Skeletal muscle tissue (tissue), 4 donors: ENCODE results near the gene CTDSP2. TPM values are rescaled to one million over a fixed set of nuclear protein-coding genes. Genes with fewer than 3 reads are reported as not detected.

Experiments
- H3K27ac ChIP-seq: one replicate; pipeline ENCODE4 v1.7.0; 2013; ENCODE audit warnings: mild to moderate bottlenecking, low read depth, low read length, inconsistent platforms
- H3K27me3 ChIP-seq, 3 donors: one replicate each; pipeline ENCODE4 v1.7.0; 2013; ENCODE audit warnings: low read length in 3 of 3; ENCODE audit not compliant: control insufficient read depth in 3 of 3, insufficient read depth in 3 of 3
- H3K36me3 ChIP-seq, 3 donors: one replicate each; pipeline ENCODE4 v1.7.0; 2013; ENCODE audit warnings: low read length in 3 of 3; ENCODE audit not compliant: control insufficient read depth in 3 of 3, insufficient read depth in 3 of 3
- H3K4me1 ChIP-seq, 3 donors: one replicate each; pipeline ENCODE4 v1.7.0; 2013; ENCODE audit warnings: low read length in 3 of 3, mild to moderate bottlenecking in 3 of 3; ENCODE audit not compliant: control insufficient read depth in 3 of 3, insufficient read depth in 3 of 3
- H3K4me3 ChIP-seq, 3 donors: one replicate each; pipeline ENCODE4 v1.7.0; 2013; ENCODE audit warnings: low read length in 3 of 3
- H3K9ac ChIP-seq, 3 donors: one replicate each; pipeline ENCODE4 v1.7.0; 2013; ENCODE audit warnings: low read length in 3 of 3, mild to moderate bottlenecking in 3 of 3, moderate library complexity in 2 of 3, low read depth in 1 of 3
- H3K9me3 ChIP-seq, 3 donors: one replicate each; pipeline ENCODE4 v1.7.0; 2013; ENCODE audit warnings: low read length in 3 of 3; ENCODE audit not compliant: control insufficient read depth in 3 of 3
- total RNA-seq: library from RNA; depleted of rRNA; stranded (reverse); fragments of >200 nt; gene quantifications from one replicate; pipeline ENCODE4 v1.2.3, GENCODE V29; 2014
- donor health status: Osteomylitis.

The CTDSP2 gene
- total RNA-seq, 1 donor from 2014 or later, result 51.1 TPM

DNA sequence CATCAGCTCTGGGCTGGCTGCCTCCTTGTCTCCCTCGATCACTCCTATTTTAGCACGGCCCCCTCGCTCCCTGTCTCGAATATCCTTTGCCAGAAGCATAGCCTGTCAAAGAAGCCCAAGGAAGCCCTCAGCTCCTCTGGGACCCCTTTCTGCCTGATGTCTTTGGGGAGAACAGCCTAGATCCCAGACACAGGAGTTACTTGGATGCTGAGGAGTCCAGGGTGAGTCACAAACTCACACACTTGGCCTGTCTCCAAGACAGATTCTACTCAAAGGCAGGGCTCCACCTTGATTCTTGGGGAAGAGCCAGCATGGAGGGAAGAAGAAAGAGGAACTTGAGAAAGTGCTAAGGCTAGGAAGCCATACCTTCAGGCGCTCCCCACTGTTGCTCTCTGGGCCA lies 36.1 kb downstream of the CTDSP2 start:
- no peak overlapping the region for H3K27ac ChIP-seq
- H3K27me3 ChIP-seq, result no peaks in the 10 kb centered on the region
- H3K36me3 ChIP-seq, result peaks cover 72 to 77% (median 73%) of the 10 kb centered on the region in 3 donors
- H3K9me3 ChIP-seq, result no peaks in the 10 kb centered on the region
- no peak overlapping the region for H3K4me3 ChIP-seq
- peaks cover 3 to 16% (median 13%) of the 10 kb centered on the region in 3 donors for H3K4me1 ChIP-seq
- no peak overlapping the region for H3K9ac ChIP-seq

DNA sequence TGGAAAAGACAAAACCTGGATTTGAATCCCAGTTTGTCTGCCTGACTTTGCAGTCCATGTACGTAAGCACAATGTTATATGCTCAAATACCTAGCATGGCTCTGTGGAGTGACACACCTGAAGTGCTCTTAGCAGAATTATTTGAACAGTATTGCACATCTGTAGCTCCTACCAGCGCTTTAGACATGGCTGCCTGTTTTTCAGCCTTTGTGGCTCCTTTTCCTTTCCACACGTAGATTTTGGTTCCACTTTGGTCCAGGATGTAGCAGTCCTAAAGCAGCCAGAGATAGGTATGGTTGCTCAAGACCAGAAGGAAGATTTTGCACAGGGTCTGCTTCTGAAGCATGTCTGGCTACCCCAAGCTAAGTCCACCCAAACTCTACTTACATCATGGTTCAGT lies 37.1 kb downstream of the CTDSP2 start:
- Histone ChIP-seq H3K9ac (no peak overlapping the region), H3K4me1 (peaks cover 0 to 7% (median 4%) of the 10 kb centered on the region in 3 donors), H3K27ac (no peak overlapping the region), H3K4me3 (no peak overlapping the region), H3K36me3 (peaks cover 70 to 80% (median 75%) of the 10 kb centered on the region in 3 donors), H3K9me3 (no peaks in the 10 kb centered on the region), H3K27me3 (no peaks in the 10 kb centered on the region)

DNA sequence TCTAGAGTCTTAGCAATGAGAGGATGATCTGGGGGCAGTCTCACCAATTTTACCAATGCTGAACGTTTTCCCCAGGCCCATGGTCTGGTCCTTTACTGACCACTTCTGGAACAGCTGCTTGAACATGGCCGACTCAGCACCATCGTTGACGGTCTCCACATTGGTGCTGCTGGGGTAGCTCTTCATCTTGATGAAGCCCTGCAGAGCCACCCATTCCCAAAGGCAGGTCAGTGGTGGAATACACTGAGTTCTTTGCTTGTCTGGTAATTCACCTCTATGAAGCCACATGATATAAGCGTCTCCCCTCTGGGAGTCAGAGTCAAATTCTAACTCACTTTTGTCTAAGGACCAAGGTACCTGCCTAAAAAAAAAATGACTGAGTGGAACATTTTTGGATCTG lies 38.2 kb downstream of the CTDSP2 start:
- Histone ChIP-seq H3K9ac (no peak overlapping the region), H3K4me3 (no peak overlapping the region), H3K9me3 (no peaks in the 10 kb centered on the region), H3K27me3 (no peaks in the 10 kb centered on the region), H3K27ac (no peak overlapping the region), H3K4me1 (peaks cover 0 to 3% (median 3%) of the 10 kb centered on the region in 3 donors), H3K36me3 (peaks cover 68 to 88% (median 84%) of the 10 kb centered on the region in 3 donors)

DNA sequence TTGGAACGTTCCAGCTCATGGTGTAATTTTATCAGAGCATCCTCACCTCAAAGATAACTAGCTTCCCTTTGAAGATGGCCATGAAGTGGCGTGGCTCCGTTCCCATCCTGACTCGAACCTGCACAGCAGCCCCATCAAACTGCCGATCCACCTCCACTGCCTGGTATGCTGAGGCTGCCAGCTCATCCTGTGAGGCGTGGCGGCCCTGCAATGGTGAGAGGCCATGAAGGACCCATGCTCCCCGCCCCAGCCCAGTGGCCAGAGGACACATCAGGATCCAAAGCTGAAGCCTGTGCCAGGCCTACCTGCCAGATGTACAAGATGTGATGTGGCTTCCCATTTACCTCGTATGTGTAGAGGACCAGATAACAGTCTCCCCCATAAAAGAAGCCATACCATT lies 39.2 kb downstream of the CTDSP2 start:
- no peak overlapping the region for H3K27ac ChIP-seq
- H3K36me3 ChIP-seq, result peaks cover 70 to 88% (median 83%) of the 10 kb centered on the region in 3 donors
- H3K4me1 ChIP-seq, result peaks cover 0 to 4% (median 3%) of the 10 kb centered on the region in 3 donors
- no peaks in the 10 kb centered on the region for H3K9me3 ChIP-seq
- H3K4me3 ChIP-seq, result no peak overlapping the region
- no peak overlapping the region for H3K9ac ChIP-seq
- no peaks in the 10 kb centered on the region for H3K27me3 ChIP-seq

DNA sequence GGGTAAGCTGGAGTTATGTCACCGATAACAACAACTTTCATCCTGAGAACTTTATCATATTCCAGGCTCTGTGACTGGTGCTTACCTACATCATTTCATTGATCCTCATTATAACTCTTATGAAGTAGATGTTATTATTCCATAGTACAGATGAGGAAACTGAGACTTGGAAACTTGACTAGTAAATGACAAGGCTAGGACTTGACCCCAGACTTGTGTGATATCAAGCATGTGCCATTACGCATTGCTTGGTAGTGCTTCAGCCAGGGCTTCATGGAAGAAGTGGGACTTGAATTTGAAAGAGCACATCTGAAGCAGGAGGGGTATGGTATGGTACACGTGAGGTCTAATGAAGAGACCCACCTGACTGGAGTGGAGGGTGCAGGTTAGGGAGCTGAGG lies 39.9 kb downstream of the CTDSP2 start:
- Histone ChIP-seq H3K4me1 (peaks cover 0 to 4% (median 3%) of the 10 kb centered on the region in 3 donors), H3K36me3 (peaks cover 72 to 88% (median 84%) of the 10 kb centered on the region in 3 donors), H3K9me3 (no peaks in the 10 kb centered on the region), H3K27me3 (no peaks in the 10 kb centered on the region), H3K4me3 (no peak overlapping the region), H3K27ac (no peak overlapping the region), H3K9ac (no peak overlapping the region)

DNA sequence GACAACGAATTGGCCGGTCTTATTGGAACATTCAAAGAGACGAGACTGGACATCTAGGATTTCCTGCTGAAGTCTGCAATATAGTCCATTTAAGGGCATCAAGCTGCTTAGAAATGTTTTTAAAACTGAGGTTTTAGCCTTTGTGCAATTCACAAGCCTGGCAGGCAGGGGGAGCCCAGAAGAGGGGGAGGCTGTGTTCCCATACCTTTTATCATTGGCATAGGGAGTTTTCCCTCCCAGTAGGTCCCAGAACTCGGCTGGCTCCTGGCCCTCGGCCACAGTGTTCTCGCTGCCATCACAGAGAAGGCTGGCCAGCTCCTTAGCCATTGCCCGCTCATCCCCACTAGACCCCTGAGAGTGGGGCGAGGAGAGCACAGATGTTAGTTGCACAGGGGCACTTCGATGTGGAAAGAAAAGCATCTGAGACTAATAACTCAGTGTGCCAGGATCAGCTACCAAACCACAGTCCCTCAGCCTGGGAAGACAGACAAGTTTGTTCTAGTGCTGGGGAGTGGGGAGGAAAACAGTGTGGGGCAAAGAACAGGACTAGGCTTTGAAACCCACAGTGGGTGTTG lies 43.1 kb downstream of the CTDSP2 start:
- H3K4me1 ChIP-seq, result peaks cover 0 to 4% (median 3%) of the 10 kb centered on the region in 3 donors
- H3K27me3 ChIP-seq, result no peaks in the 10 kb centered on the region
- no peak overlapping the region for H3K27ac ChIP-seq
- no peak overlapping the region for H3K4me3 ChIP-seq
- peaks cover 62 to 85% (median 74%) of the 10 kb centered on the region in 3 donors for H3K36me3 ChIP-seq
- no peak overlapping the region for H3K9ac ChIP-seq
- no peaks in the 10 kb centered on the region for H3K9me3 ChIP-seq

DNA sequence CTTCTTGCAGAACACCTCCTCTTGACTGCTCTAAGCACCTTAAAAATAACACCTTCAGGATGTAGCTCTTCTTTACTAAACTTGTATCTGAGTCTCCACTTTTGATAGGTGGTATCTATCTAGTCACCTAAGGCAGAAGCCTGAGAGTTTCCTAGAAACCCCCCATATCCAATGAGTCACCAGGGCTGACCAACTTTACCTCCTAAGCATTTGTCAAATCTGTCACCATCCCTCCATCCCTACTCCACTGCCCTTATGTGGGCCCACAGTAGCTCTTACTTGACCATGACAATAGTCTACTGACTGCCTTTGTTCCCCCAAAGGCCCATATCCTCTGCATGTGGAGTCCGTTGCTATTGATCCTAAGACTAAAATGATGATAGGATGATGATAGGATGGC lies 43.9 kb downstream of the CTDSP2 start:
- no peak overlapping the region for H3K9ac ChIP-seq
- peaks cover 0 to 4% (median 3%) of the 10 kb centered on the region in 3 donors for H3K4me1 ChIP-seq
- peaks cover 54 to 80% (median 70%) of the 10 kb centered on the region in 3 donors for H3K36me3 ChIP-seq
- no peak overlapping the region for H3K4me3 ChIP-seq
- no peak overlapping the region for H3K27ac ChIP-seq
- H3K27me3 ChIP-seq, result no peaks in the 10 kb centered on the region
- no peaks in the 10 kb centered on the region for H3K9me3 ChIP-seq

DNA sequence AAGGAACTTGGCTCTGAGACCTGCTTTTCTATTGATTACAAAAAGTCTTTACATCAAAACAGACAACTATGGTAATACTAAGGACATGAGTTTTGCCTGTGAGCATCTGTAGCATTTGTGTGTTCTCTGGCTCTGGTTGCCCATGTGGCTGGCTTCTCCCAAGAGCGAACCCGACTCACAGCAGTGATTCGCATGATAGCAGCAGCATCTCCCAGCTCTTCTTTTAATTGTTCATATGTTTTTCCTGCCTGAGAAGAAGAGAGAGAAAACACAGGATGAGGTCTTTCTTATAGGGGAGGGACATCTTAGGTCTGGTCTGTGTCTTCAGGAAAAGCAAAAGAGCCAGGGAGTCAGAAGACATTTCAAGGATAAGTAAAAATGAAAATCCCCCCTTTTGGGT lies 45.6 kb downstream of the CTDSP2 start:
- H3K36me3 ChIP-seq, result peaks cover 51 to 76% (median 64%) of the 10 kb centered on the region in 3 donors
- H3K27ac ChIP-seq, result no peak overlapping the region
- no peaks in the 10 kb centered on the region for H3K27me3 ChIP-seq
- no peak overlapping the region for H3K4me3 ChIP-seq
- H3K9me3 ChIP-seq, result no peaks in the 10 kb centered on the region
- peaks cover 0 to 4% (median 3%) of the 10 kb centered on the region in 3 donors for H3K4me1 ChIP-seq
- H3K9ac ChIP-seq, result no peak overlapping the region

DNA sequence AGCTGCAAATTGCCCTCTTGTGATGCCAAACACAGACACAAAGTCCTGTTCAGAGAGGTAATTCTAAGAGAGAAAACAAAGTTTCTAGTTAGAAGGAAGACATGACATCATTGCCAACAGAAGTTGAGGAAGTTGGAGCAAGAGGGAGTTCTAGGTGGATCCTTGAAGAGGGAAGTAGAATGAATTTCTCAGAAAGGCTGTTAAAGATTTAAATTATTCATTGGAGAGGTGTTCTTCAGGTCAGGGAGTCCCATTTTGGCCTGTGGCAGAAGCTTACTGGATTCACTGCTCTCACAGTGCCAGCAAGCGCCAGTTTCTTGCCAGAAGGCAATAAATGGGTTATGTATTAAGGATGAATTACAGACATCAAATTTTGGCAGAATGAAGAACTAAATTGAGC lies 48.6 kb downstream of the CTDSP2 start:
- Histone ChIP-seq H3K27ac (no peak overlapping the region), H3K9ac (no peak overlapping the region), H3K4me3 (no peak overlapping the region)

DNA sequence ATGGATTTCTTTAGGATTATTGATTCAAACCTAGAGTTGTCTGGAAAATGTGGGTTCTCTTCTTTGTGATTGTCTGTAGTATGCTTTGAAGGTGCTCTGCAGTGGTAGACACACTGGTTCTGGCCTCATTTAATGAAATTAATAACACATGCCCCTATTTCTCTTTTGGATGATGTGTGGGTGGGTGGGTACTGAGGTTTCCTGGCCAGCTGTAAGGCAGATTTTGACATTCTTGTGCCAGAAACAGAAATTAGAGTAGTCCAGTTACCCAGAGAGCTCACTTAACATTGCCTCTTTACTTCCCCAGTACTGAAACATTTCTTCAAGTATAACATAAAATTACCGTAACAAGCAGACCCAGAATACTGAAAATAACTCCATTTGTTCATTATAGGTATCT lies 49.5 kb downstream of the CTDSP2 start:
- Histone ChIP-seq H3K9me3 (no peaks in the 10 kb centered on the region), H3K4me3 (no peak overlapping the region), H3K36me3 (peaks cover 40 to 67% (median 61%) of the 10 kb centered on the region in 3 donors), H3K9ac (no peak overlapping the region), H3K27ac (no peak overlapping the region), H3K4me1 (no peaks in the 10 kb centered on the region), H3K27me3 (no peaks in the 10 kb centered on the region)

More for the DNA sequence above, 48.6 kb downstream of the CTDSP2 start:
- Histone ChIP-seq H3K4me1 (no peaks in the 10 kb centered on the region), H3K36me3 (peaks cover 45 to 72% (median 62%) of the 10 kb centered on the region in 3 donors), H3K27me3 (no peaks in the 10 kb centered on the region), H3K9me3 (no peaks in the 10 kb centered on the region)
